NB4 (cell line): ENCODE measurements around the gene GTF2A1L.

Source experiments
- POLR2A ChIP-seq: IDR thresholded peaks from 2 replicates; pipeline ENCODE4 v1.6.1; 2011; ENCODE audit warnings: mild to moderate bottlenecking; ENCODE audit not compliant: insufficient read length; ENCODE audit errors: extremely low read depth
- TF ChIP-seq, protein P1 (sequence below): IDR thresholded peaks from one replicate; pipeline ENCODE4 v1.5.1; 2012; ENCODE audit warnings: low read depth, low read length

DNA sequence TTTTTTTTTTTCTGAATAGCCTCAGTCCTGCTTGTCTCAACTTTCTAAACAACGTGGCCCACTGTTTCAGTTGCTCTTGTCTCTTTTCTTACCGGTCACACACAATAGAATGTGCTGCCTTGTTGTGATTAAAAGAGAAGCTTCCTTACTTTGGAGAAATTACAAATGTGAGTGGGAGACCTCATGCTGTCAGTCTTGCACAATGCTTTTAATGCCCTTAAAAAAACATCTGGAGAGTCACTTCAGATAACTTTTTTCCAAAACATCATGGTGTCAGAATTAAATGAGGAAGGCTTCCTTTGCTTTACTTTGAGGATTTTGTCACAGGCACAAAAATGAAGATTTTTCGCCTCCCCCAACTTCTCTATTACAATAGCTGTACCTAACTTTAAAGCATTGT is 100.2 kb downstream of the GTF2A1L start:
- TF ChIP-seq, protein P1, sequence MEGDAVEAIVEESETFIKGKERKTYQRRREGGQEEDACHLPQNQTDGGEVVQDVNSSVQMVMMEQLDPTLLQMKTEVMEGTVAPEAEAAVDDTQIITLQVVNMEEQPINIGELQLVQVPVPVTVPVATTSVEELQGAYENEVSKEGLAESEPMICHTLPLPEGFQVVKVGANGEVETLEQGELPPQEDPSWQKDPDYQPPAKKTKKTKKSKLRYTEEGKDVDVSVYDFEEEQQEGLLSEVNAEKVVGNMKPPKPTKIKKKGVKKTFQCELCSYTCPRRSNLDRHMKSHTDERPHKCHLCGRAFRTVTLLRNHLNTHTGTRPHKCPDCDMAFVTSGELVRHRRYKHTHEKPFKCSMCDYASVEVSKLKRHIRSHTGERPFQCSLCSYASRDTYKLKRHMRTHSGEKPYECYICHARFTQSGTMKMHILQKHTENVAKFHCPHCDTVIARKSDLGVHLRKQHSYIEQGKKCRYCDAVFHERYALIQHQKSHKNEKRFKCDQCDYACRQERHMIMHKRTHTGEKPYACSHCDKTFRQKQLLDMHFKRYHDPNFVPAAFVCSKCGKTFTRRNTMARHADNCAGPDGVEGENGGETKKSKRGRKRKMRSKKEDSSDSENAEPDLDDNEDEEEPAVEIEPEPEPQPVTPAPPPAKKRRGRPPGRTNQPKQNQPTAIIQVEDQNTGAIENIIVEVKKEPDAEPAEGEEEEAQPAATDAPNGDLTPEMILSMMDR: no peak
- no peak for TF ChIP-seq POLR2A
